ENCODE results near the gene PTPN9.
"Not testable (repeated sequence)": the region's sequence is repeated elsewhere in the genome, so short reads cannot be mapped to it uniquely, and the experiment has no call there.

PTPN9 gene

GRCh38 chr15:75479670-75480069 is 99.4 kb downstream of the PTPN9 start:
- Histone ChIP-seq H4K20me1 (ENCODE audit: insufficient read depth, low read length) (no peaks in the 10 kb centered on the region), H3K4me1 (ENCODE audit: low read length) (no peaks in the 10 kb centered on the region), H3K9me3 (replicated peaks; ENCODE audit: insufficient read depth, low read length) (no peaks in the 10 kb centered on the region), H3K27ac (ENCODE audit: low read length) (no peak overlapping the region), H3K79me2 (ENCODE audit: low read length) (no peaks in the 10 kb centered on the region), H3K4me3 (ENCODE audit: low read length) (no peak overlapping the region), H2AFZ (ENCODE audit: low read length) (no peak overlapping the region), H3K27me3 (replicated peaks; ENCODE audit: insufficient read depth, low read length) (no peaks in the 10 kb centered on the region), H3F3A (ENCODE audit: insufficient read depth, low read length) (no peaks in the 10 kb centered on the region), H3K36me3 (replicated peaks; ENCODE audit: insufficient read depth, low read length) (no peaks in the 10 kb centered on the region), H3K9ac (ENCODE audit: low read length) (no peak overlapping the region), H3K9me2 (replicated peaks; ENCODE audit: insufficient read depth, low read length) (no peaks in the 10 kb centered on the region), H3K4me2 (ENCODE audit: low read depth, low read length) (no peak overlapping the region)
- DNase-seq = no peak
- TF ChIP-seq CTCF (IDR thresholded peaks at IDR 0.05; ENCODE audit: low read length) (no peak), EZH2 (optimal IDR thresholded peaks at IDR 0.05; ENCODE audit: low read depth, low read length) (no peak), EZH2phosphoT487 (IDR thresholded peaks at IDR 0.05; ENCODE audit: low read length) (no peak)

- H3K27ac ChIP-seq (ENCODE audit: low read length); DNase-seq; H3K4me3 ChIP-seq (ENCODE audit: low read length); H3K4me2 ChIP-seq (ENCODE audit: low read depth, low read length); H3K36me3 ChIP-seq (replicated peaks; ENCODE audit: insufficient read depth, low read length); H3F3A ChIP-seq (ENCODE audit: insufficient read depth, low read length); H3K4me1 ChIP-seq (ENCODE audit: low read length); H2AFZ ChIP-seq (ENCODE audit: low read length); H4K20me1 ChIP-seq (ENCODE audit: insufficient read depth, low read length); H3K27me3 ChIP-seq (replicated peaks; ENCODE audit: insufficient read depth, low read length); H3K9me3 ChIP-seq (replicated peaks; ENCODE audit: insufficient read depth, low read length); H3K9ac ChIP-seq (ENCODE audit: low read length); H3K79me2 ChIP-seq (ENCODE audit: low read length); H3K9me2 ChIP-seq (replicated peaks; ENCODE audit: insufficient read depth, low read length): not testable (repeated sequence)
Observed at GRCh38 chr15:75477094-75477493, 102.0 kb downstream of the PTPN9 start.

GRCh38 chr15:75468913-75469598 is 110.1 kb downstream of the PTPN9 start:
- Histone ChIP-seq H3K36me3 (replicated peaks; ENCODE audit: insufficient read depth, low read length) (no peaks in the 10 kb centered on the region), H3K4me3 (ENCODE audit: low read length) (no peak overlapping the region), H3K4me1 (ENCODE audit: low read length) (no peaks in the 10 kb centered on the region), H4K20me1 (ENCODE audit: insufficient read depth, low read length) (no peaks in the 10 kb centered on the region), H3K9me3 (replicated peaks; ENCODE audit: insufficient read depth, low read length) (no peaks in the 10 kb centered on the region), H3F3A (ENCODE audit: insufficient read depth, low read length) (no peaks in the 10 kb centered on the region), H2AFZ (ENCODE audit: low read length) (no peak overlapping the region), H3K27ac (ENCODE audit: low read length) (no peak overlapping the region), H3K4me2 (ENCODE audit: low read depth, low read length) (no peak overlapping the region), H3K9ac (ENCODE audit: low read length) (no peak overlapping the region), H3K79me2 (ENCODE audit: low read length) (no peaks in the 10 kb centered on the region), H3K9me2 (replicated peaks; ENCODE audit: insufficient read depth, low read length) (no peaks in the 10 kb centered on the region), H3K27me3 (replicated peaks; ENCODE audit: insufficient read depth, low read length) (no peaks in the 10 kb centered on the region)
- no peak for TF ChIP-seq EZH2 (optimal IDR thresholded peaks at IDR 0.05; ENCODE audit: low read depth, low read length)
- TF ChIP-seq CTCF (IDR thresholded peaks at IDR 0.05; ENCODE audit: low read length) = no peak
- TF ChIP-seq EZH2phosphoT487 (IDR thresholded peaks at IDR 0.05; ENCODE audit: low read length) = no peak
- DNase-seq = no peak

GRCh38 chr15:75460646-75461045 is 118.5 kb downstream of the PTPN9 start:
- H2AFZ ChIP-seq (ENCODE audit: low read length) = no peak overlapping the region
- H3K36me3 ChIP-seq (replicated peaks; ENCODE audit: insufficient read depth, low read length) = no peaks in the 10 kb centered on the region
- H3K27me3 ChIP-seq (replicated peaks; ENCODE audit: insufficient read depth, low read length) = no peaks in the 10 kb centered on the region
- H3K9me3 ChIP-seq (replicated peaks; ENCODE audit: insufficient read depth, low read length) = no peaks in the 10 kb centered on the region
- H3K9me2 ChIP-seq (replicated peaks; ENCODE audit: insufficient read depth, low read length) = no peaks in the 10 kb centered on the region
- no peak overlapping the region for H3K4me2 ChIP-seq (ENCODE audit: low read depth, low read length)
- DNase-seq = no peak
- H3K27ac ChIP-seq (ENCODE audit: low read length) = no peak overlapping the region
- H3K4me1 ChIP-seq (ENCODE audit: low read length) = peaks cover 5% of the 10 kb centered on the region; the same call in 1 of the 2 replicates
- TF ChIP-seq EZH2phosphoT487 (IDR thresholded peaks at IDR 0.05; ENCODE audit: low read length) = no peak
- H3K79me2 ChIP-seq (ENCODE audit: low read length) = no peaks in the 10 kb centered on the region
- peaks cover 8% of the 10 kb centered on the region; the same call in 1 of the 2 replicates for H3F3A ChIP-seq (ENCODE audit: insufficient read depth, low read length)
- no peak overlapping the region for H3K9ac ChIP-seq (ENCODE audit: low read length)
- no peak overlapping the region for H3K4me3 ChIP-seq (ENCODE audit: low read length)
- H4K20me1 ChIP-seq (ENCODE audit: insufficient read depth, low read length) = no peaks in the 10 kb centered on the region

Measured in MM.1S (cell line).